HG03175 (cell line): ENCODE data around the gene SPAG16.
A peak's percentile ranks its signal among the peaks of the same experiment; 100 is the strongest.

ENCODE experiments used
- ATAC-seq: cut with Tn5 transposase; IDR thresholded peaks from one replicate; pipeline ENCODE4 v1.9.1; 2021; ENCODE audit warnings: mild to moderate bottlenecking, moderate library complexity; ENCODE audit not compliant: unreplicated experiment

The SPAG16 gene

GRCh38 chr2:213284105-213285090 is at the start of gene SPAG16:
Gene SPAG16, plus strand, starts transcription at chr2:213284464.
- peak; percentile 99 for ATAC-seq

GRCh38 chr2:213234641-213235040 is 49.6 kb upstream of the SPAG16 start:
- no peak for ATAC-seq

GRCh38 chr2:213235741-213236140 is 48.5 kb upstream of the SPAG16 start:
- ATAC-seq: no peak

- no peak for ATAC-seq
Observed at GRCh38 chr2:213237251-213237650, 47.0 kb upstream of the SPAG16 start.

GRCh38 chr2:213237787-213238186 is 46.5 kb upstream of the SPAG16 start:
- no peak for ATAC-seq

- peak; percentile 39 for ATAC-seq
Observed at GRCh38 chr2:213238753-213239495, 45.3 kb upstream of the SPAG16 start.

- ATAC-seq: no peak
Observed at GRCh38 chr2:213241817-213242216, 42.4 kb upstream of the SPAG16 start.

GRCh38 chr2:213242653-213243052 is 41.6 kb upstream of the SPAG16 start:
- ATAC-seq: no peak

- ATAC-seq: peak; percentile 25
Observed at GRCh38 chr2:213243189-213244044, 40.8 kb upstream of the SPAG16 start.

- peak; percentile 51 for ATAC-seq
Observed at GRCh38 chr2:213246497-213247281, 37.6 kb upstream of the SPAG16 start.

GRCh38 chr2:213247566-213247965 is 36.7 kb upstream of the SPAG16 start:
- ATAC-seq: no peak

GRCh38 chr2:213248637-213249036 is 35.6 kb upstream of the SPAG16 start:
- ATAC-seq: no peak

- no peak for ATAC-seq
Observed at GRCh38 chr2:213249502-213249901, 34.8 kb upstream of the SPAG16 start.

GRCh38 chr2:213251618-213252017 is 32.6 kb upstream of the SPAG16 start:
- ATAC-seq: peak; percentile 79

- ATAC-seq: no peak
Observed at GRCh38 chr2:213252206-213252605, 32.1 kb upstream of the SPAG16 start.

GRCh38 chr2:213253162-213253561 is 31.1 kb upstream of the SPAG16 start:
- no peak for ATAC-seq

- ATAC-seq: no peak
Observed at GRCh38 chr2:213259266-213259665, 25.0 kb upstream of the SPAG16 start.

- ATAC-seq: no peak
Observed at GRCh38 chr2:213261237-213261636, 23.0 kb upstream of the SPAG16 start.

GRCh38 chr2:213261715-213262114 is 22.5 kb upstream of the SPAG16 start:
- no peak for ATAC-seq

- ATAC-seq: no peak
Observed at GRCh38 chr2:213265679-213266078, 18.6 kb upstream of the SPAG16 start.
